BJ (cell line): Measurements from ENCODE around the gene CEP112. TPM values are rescaled to one million over a fixed set of nuclear protein-coding genes. Genes with fewer than 3 reads are reported as not detected.
A peak's percentile ranks its signal among the peaks of the same experiment; 100 is the strongest.
"Not testable (repeated sequence)": the region's sequence is repeated elsewhere in the genome, so short reads cannot be mapped to it uniquely, and the experiment has no call there.

Experiments used
- CTCF ChIA-PET: fragments of 350-600 bp; formaldehyde crosslinking; extraction: SDS; loops from one replicate; lab custom pipeline; 2021; ENCODE audit warnings: antibody characterized with exemption, inconsistent platforms; lab: Yijun Ruan, JAX
- POLR2A ChIA-PET: fragments of 300-600 bp; sonication (Branson Sonifier 250); formaldehyde crosslinking; extraction: SDS; loops from one replicate; lab custom pipeline; 2021; ENCODE audit warnings: antibody characterized with exemption; lab: Charles Lee
- DNase-seq: peaks from one replicate; pipeline ENCODE4 v3.0.0-alpha.2; 2011; ENCODE audit warnings: low read depth
- H3K27me3 ChIP-seq: 2 replicates; pipeline ENCODE4 v1.6.0; 2011; ENCODE audit warnings: low read length; ENCODE audit not compliant: control insufficient read depth, insufficient read depth
- H3K36me3 ChIP-seq: 2 replicates; pipeline ENCODE4 v1.5.1; 2011; ENCODE audit warnings: low read length; ENCODE audit not compliant: control insufficient read depth, insufficient read depth
- H3K4me3 ChIP-seq: 2 replicates; pipeline ENCODE4 v1.5.1; 2011; ENCODE audit warnings: low read depth, mild to moderate bottlenecking, control low read depth, low read length
- CTCF ChIP-seq: IDR thresholded peaks from 2 replicates; pipeline ENCODE4 v1.5.1; 2011; ENCODE audit warnings: low read depth, mild to moderate bottlenecking, control low read depth, inconsistent platforms, low read length, moderate library complexity; ENCODE audit not compliant: insufficient read depth
- polyA plus RNA-seq: library from polyadenylated mRNA; depleted of rRNA; stranded (reverse); fragments of >200 nt; gene quantifications from 2 replicates; pipeline ENCODE4 v1.2.3, GENCODE V29; 2011

Gene CEP112
- polyA plus RNA-seq, 1 experiment = 3.3 TPM

- no peak overlapping the region for H3K4me3 ChIP-seq
- H3K36me3 ChIP-seq = no peaks in the 10 kb centered on the region
- POLR2A ChIA-PET = interaction anchor here (0.7 kb wide), 1 partner anchor 78 kb away, joined by 3 read pairs; no protein-coding TSS in a partner anchor
- DNase-seq = peak; percentile 95
- H3K27me3 ChIP-seq = no peaks in the 10 kb centered on the region
- TF ChIP-seq CTCF = no peak
- CTCF ChIA-PET = interaction anchor here (1.0 kb wide), 1 partner anchor 12 kb away, joined by 3 read pairs; no protein-coding TSS in a partner anchor
Measured at GRCh38 chr17:65785109-65785508, 406.8 kb downstream of the CEP112 start.

- CTCF ChIA-PET = no interaction called here
- no peaks in the 10 kb centered on the region for H3K36me3 ChIP-seq
- peak; percentile 71 for DNase-seq
- no peak overlapping the region for H3K4me3 ChIP-seq
- no peak for TF ChIP-seq CTCF
- H3K27me3 ChIP-seq = no peaks in the 10 kb centered on the region
- POLR2A ChIA-PET = no interaction called here
Measured at GRCh38 chr17:65783845-65784334, 408.0 kb downstream of the CEP112 start.

- H3K4me3 ChIP-seq, H3K36me3 ChIP-seq, CTCF ChIA-PET, H3K27me3 ChIP-seq, DNase-seq, POLR2A ChIA-PET: not testable (repeated sequence)
Measured at GRCh38 chr17:65782104-65782706, 409.7 kb downstream of the CEP112 start.

- Histone ChIP-seq H3K36me3 (no peaks in the 10 kb centered on the region), H3K27me3 (no peaks in the 10 kb centered on the region), H3K4me3 (no peak overlapping the region)
- POLR2A ChIA-PET = no interaction called here
- TF ChIP-seq CTCF = no peak
- no peak for DNase-seq
- CTCF ChIA-PET = no interaction called here
Measured at GRCh38 chr17:65780111-65780510, 411.8 kb downstream of the CEP112 start.

GRCh38 chr17:65776890-65777289 lies 415.0 kb downstream of the CEP112 start:
- H3K27me3 ChIP-seq = no peaks in the 10 kb centered on the region
- H3K4me3 ChIP-seq = no peak overlapping the region
- TF ChIP-seq CTCF = no peak
- POLR2A ChIA-PET = no interaction called here
- no peak for DNase-seq
- CTCF ChIA-PET = no interaction called here
- no peaks in the 10 kb centered on the region for H3K36me3 ChIP-seq

- CTCF ChIA-PET = no interaction called here
- H3K27me3 ChIP-seq = no peaks in the 10 kb centered on the region
- POLR2A ChIA-PET = interaction anchor here (0.6 kb wide), 1 partner anchor 63 kb away, joined by 4 read pairs; no protein-coding TSS in a partner anchor
- no peak for DNase-seq
- no peak overlapping the region for H3K4me3 ChIP-seq
- no peaks in the 10 kb centered on the region for H3K36me3 ChIP-seq
- no peak for TF ChIP-seq CTCF
Measured at GRCh38 chr17:65774787-65775186, 417.1 kb downstream of the CEP112 start.
